Stomach (tissue), 9 donors: ENCODE results near the gene SLC1A1. TPM values are rescaled to one million over a fixed set of nuclear protein-coding genes. Genes with fewer than 3 reads are reported as not detected.

Source experiments
- DNase-seq, 2 donors: peaks; one replicate each; pipeline versions ENCODE4 v3.0.0 to v3.0.0-alpha.2; 2013 to 2019
- H3K27ac ChIP-seq, 5 donors: fragments of 200-600 bp in 4 of 5; sonication (generic) in 4 of 5; one replicate each; pipeline ENCODE4 v1.5.1; 2013 to 2019; ENCODE audit warnings: mild to moderate bottlenecking in 1 of 5, moderate library complexity in 1 of 5
- H3K27me3 ChIP-seq, 3 donors: fragments of 200-600 bp; sonication (generic); one replicate each; pipeline ENCODE4 v1.5.1; 2017 to 2019; ENCODE audit warnings: mixed run types in 1 of 3
- H3K36me3 ChIP-seq, 4 donors: fragments of 200-600 bp; sonication (generic); 1 replicate in 3 of 4; 2 replicates in 1 of 4; pipeline ENCODE4 v1.5.1; 2016 to 2019
- H3K4me1 ChIP-seq, 4 donors: fragments of 200-600 bp; sonication (generic); one replicate each; pipeline ENCODE4 v1.5.1; 2016 to 2019
- H3K4me3 ChIP-seq, 4 donors: fragments of 200-600 bp; sonication (generic) in 3 of 4; one replicate each; pipeline ENCODE4 v1.5.1; 2016 to 2019; ENCODE audit warnings: mild to moderate bottlenecking in 1 of 4
- H3K9me3 ChIP-seq, 4 donors: fragments of 200-600 bp; sonication (generic); one replicate each; pipeline ENCODE4 v1.5.1; 2016 to 2019
- EP300 ChIP-seq: sonication (generic); formaldehyde crosslinking; IDR thresholded peaks from one replicate; pipeline ENCODE4 v1.6.1; 2017; ENCODE audit warnings: antibody characterized with exemption
- POLR2A ChIP-seq, 4 donors: fragments of 450-650 bp; IDR thresholded peaks; one replicate each; pipeline ENCODE4 v1.6.1; 2016; ENCODE audit warnings: antibody characterized with exemption in 4 of 4, control low read depth in 2 of 4, mild to moderate bottlenecking in 1 of 4, moderate library complexity in 1 of 4
- POLR2AphosphoS5 ChIP-seq, 3 donors: sonication (generic); formaldehyde crosslinking; IDR thresholded peaks; one replicate each; pipeline ENCODE4 v1.6.1; 2016; ENCODE audit warnings: antibody characterized with exemption in 3 of 3
- WGBS, 5 donors: extraction: QIAGEN DNeasy Blood & Tissue Kit in 3 of 5; methylation state at CpG; one replicate each; pipeline versions ENCODE4 v1.1.5 to v1.1.7; 2013 to 2018; 5-methylcytosine and 5-hydroxymethylcytosine counted together
- intact Hi-C: fragments of 100-400 bp; cut with DNase I; formaldehyde crosslinking; loops from one replicate; pipeline ENCODE4 v1.15.1; 2023; ENCODE audit warnings: low total_unique reads
- polyA plus RNA-seq, 3 donors: library from polyadenylated mRNA; stranded (reverse); fragments of 200-250 nt; gene quantifications; one replicate each; pipeline ENCODE4 v1.2.3, GENCODE V29; 2013
- total RNA-seq, 5 donors: library from RNA; depleted of rRNA; stranded (reverse); fragments of >200 nt; gene quantifications; one replicate each; pipeline versions ENCODE4 v1.1.0 to v1.2.3, GENCODE V29; 2014 to 2016
- TF ChIP-seq, protein P1 (sequence below), 7 experiments: fragments of 450-650 bp in 4 of 7; fragments of 200-600 bp in 3 of 7; sonication (generic) in 3 of 7; IDR thresholded peaks; one replicate each; pipeline ENCODE4 v1.5.1; 2016 to 2019; ENCODE audit warnings: antibody characterized with exemption in 7 of 7, control low read depth in 2 of 7, mild to moderate bottlenecking in 1 of 7
- donor health status: healthy with polysubstance abuse.
- donor health status: Bipolar disorder and iron deficiency.
- donor health status: healthy.

SLC1A1 gene
- total and polyA plus RNA-seq, 8 donors: 0.58 to 13.3 (median 2.7) TPM; not detected in 1

- no peaks in the 10 kb centered on the region for H3K27me3 ChIP-seq
- H3K4me3 ChIP-seq: no peak overlapping the region
- whole genome bisulfite sequencing, 5 donors: 84 to 94% (median 92%) methylated on average over 2 of the region's 2 CpGs
- intact Hi-C loops: no loop called here
- no peaks in the 10 kb centered on the region for H3K9me3 ChIP-seq
- H3K4me1 ChIP-seq: peaks cover 0 to 6% (median 0%) of the 10 kb centered on the region in 4 donors
- H3K36me3 ChIP-seq: peaks cover 0 to 16% (median 0%) of the 10 kb centered on the region in 4 donors
- DNase-seq: no peak
- TF ChIP-seq, protein P1, sequence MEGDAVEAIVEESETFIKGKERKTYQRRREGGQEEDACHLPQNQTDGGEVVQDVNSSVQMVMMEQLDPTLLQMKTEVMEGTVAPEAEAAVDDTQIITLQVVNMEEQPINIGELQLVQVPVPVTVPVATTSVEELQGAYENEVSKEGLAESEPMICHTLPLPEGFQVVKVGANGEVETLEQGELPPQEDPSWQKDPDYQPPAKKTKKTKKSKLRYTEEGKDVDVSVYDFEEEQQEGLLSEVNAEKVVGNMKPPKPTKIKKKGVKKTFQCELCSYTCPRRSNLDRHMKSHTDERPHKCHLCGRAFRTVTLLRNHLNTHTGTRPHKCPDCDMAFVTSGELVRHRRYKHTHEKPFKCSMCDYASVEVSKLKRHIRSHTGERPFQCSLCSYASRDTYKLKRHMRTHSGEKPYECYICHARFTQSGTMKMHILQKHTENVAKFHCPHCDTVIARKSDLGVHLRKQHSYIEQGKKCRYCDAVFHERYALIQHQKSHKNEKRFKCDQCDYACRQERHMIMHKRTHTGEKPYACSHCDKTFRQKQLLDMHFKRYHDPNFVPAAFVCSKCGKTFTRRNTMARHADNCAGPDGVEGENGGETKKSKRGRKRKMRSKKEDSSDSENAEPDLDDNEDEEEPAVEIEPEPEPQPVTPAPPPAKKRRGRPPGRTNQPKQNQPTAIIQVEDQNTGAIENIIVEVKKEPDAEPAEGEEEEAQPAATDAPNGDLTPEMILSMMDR (IDR thresholded peaks at IDR 0.05): no peak
- TF ChIP-seq POLR2A (IDR thresholded peaks at IDR 0.05) (no peak), POLR2AphosphoS5 (IDR thresholded peaks at IDR 0.05) (no peak), EP300 (no peak)
- no peak overlapping the region for H3K27ac ChIP-seq
Observed at GRCh38 chr9:4566806-4567205, 76.5 kb downstream of the SLC1A1 start.

- H3K9me3 ChIP-seq: no peaks in the 10 kb centered on the region
- 84 to 91% (median 89%) methylated on average over 8 of the region's 8 CpGs for WGBS, 5 donors
- TF ChIP-seq, protein P1 (IDR thresholded peaks at IDR 0.05): no peak
- no peak overlapping the region for H3K27ac ChIP-seq
- H3K4me3 ChIP-seq: no peak overlapping the region
- peaks cover 0 to 6% (median 0%) of the 10 kb centered on the region in 4 donors for H3K4me1 ChIP-seq
- peaks cover 0 to 16% (median 3%) of the 10 kb centered on the region in 4 donors for H3K36me3 ChIP-seq
- H3K27me3 ChIP-seq: no peaks in the 10 kb centered on the region
- intact Hi-C loops: no loop called here
- DNase-seq: no peak
Observed at GRCh38 chr9:4567601-4568000, 77.3 kb downstream of the SLC1A1 start.

- Histone ChIP-seq H3K27me3 (no peaks in the 10 kb centered on the region), H3K4me3 (no peak overlapping the region), H3K9me3 (no peaks in the 10 kb centered on the region), H3K27ac (no peak overlapping the region), H3K36me3 (peaks cover 0 to 22% (median 9%) of the 10 kb centered on the region in 4 donors), H3K4me1 (peaks cover 0 to 6% (median 0%) of the 10 kb centered on the region in 4 donors)
- DNase-seq: no peak
- intact Hi-C loops: no loop called here
- TF ChIP-seq POLR2A (IDR thresholded peaks at IDR 0.05): no peak
- TF ChIP-seq, protein P1 (IDR thresholded peaks at IDR 0.05): no peak
- no peak for TF ChIP-seq POLR2AphosphoS5 (IDR thresholded peaks at IDR 0.05)
- no peak for TF ChIP-seq EP300
Observed at GRCh38 chr9:4569101-4569500, 78.8 kb downstream of the SLC1A1 start.

GRCh38 chr9:4572184-4572826 is 82.0 kb downstream of the SLC1A1 start:
- no peak overlapping the region for H3K27ac ChIP-seq
- intact Hi-C loops: no loop called here
- 63 to 74% (median 71%) methylated on average over 5 of the region's 5 CpGs for WGBS, 5 donors
- DNase-seq: no peak
- H3K27me3 ChIP-seq: no peaks in the 10 kb centered on the region
- peaks cover 0 to 24% (median 16%) of the 10 kb centered on the region in 4 donors for H3K36me3 ChIP-seq
- no peak overlapping the region for H3K4me3 ChIP-seq
- peaks cover 0 to 6% (median 0%) of the 10 kb centered on the region in 4 donors for H3K4me1 ChIP-seq
- no peaks in the 10 kb centered on the region for H3K9me3 ChIP-seq
- TF ChIP-seq POLR2AphosphoS5 (IDR thresholded peaks at IDR 0.05) (no peak), EP300 (no peak), POLR2A (IDR thresholded peaks at IDR 0.05) (no peak)
- TF ChIP-seq, protein P1 (IDR thresholded peaks at IDR 0.05): no peak
